CD4-positive, alpha-beta memory T cell (primary cell): ENCODE data around the gene GLB1L2. TPM values are rescaled to one million over a fixed set of nuclear protein-coding genes. Genes with fewer than 3 reads are reported as not detected.
A peak's percentile ranks its signal among the peaks of the same experiment; 100 is the strongest.

Source experiments
- CTCF ChIA-PET: fragments of 350-600 bp; sonication (Branson Sonifier 250); formaldehyde crosslinking; loops from one replicate; lab custom pipeline; 2021; ENCODE audit warnings: inconsistent platforms; ENCODE audit not compliant: partially characterized antibody; lab: Charles Lee
- POLR2A ChIA-PET: fragments of 350-600 bp; sonication (Branson Sonifier 250); formaldehyde crosslinking; loops from one replicate; lab custom pipeline; 2021; ENCODE audit not compliant: partially characterized antibody; lab: Charles Lee
- DNase-seq, 5 donors: peaks; one replicate each; pipeline versions ENCODE4 v3.0.0 to v3.0.0-alpha.2; 2020 to 2022; ENCODE audit warnings: mixed read lengths in 1 of 5
- H3K27ac ChIP-seq: one replicate; pipeline ENCODE4 v1.7.0; 2013; ENCODE audit warnings: low read depth, low read length
- H3K27me3 ChIP-seq: 2 replicates; pipeline ENCODE4 v1.7.0; 2013; ENCODE audit warnings: mild to moderate bottlenecking, low read length, moderate library complexity; ENCODE audit not compliant: insufficient read depth
- H3K36me3 ChIP-seq: 2 replicates; pipeline ENCODE4 v1.7.0; 2013; ENCODE audit warnings: mild to moderate bottlenecking, low read length, moderate library complexity; ENCODE audit not compliant: insufficient read depth
- H3K4me1 ChIP-seq: 2 replicates; pipeline ENCODE4 v1.7.0; 2013; ENCODE audit warnings: mild to moderate bottlenecking, low read length, moderate library complexity; ENCODE audit not compliant: insufficient read depth
- H3K4me3 ChIP-seq, 2 donors: one replicate each; pipeline ENCODE4 v1.7.0; 2013; ENCODE audit warnings: low read length in 2 of 2, mild to moderate bottlenecking in 1 of 2
- H3K9me3 ChIP-seq, 2 donors: one replicate each; pipeline ENCODE4 v1.7.0; 2013; ENCODE audit warnings: low read length in 2 of 2, control low read depth in 1 of 2; ENCODE audit not compliant: control insufficient read depth in 1 of 2
- H3K27ac Mint-ChIP-seq, 7 donors: one replicate each; pipeline ENCODE4 v1.8.0; 2020 to 2021; ENCODE audit warnings: mixed read lengths in 7 of 7, mild to moderate bottlenecking in 6 of 7, inconsistent platforms in 3 of 7, moderate library complexity in 3 of 7
- H3K27me3 Mint-ChIP-seq, 2 donors: one replicate each; pipeline ENCODE4 v1.8.0; 2020 to 2021; ENCODE audit warnings: mixed read lengths in 2 of 2
- H3K36me3 Mint-ChIP-seq, 2 donors: one replicate each; pipeline ENCODE4 v1.8.0; 2020 to 2021; ENCODE audit warnings: mixed read lengths in 2 of 2, inconsistent platforms in 1 of 2, mild to moderate bottlenecking in 1 of 2
- H3K4me1 Mint-ChIP-seq, 4 donors: one replicate each; pipeline ENCODE4 v1.8.0; 2020 to 2021; ENCODE audit warnings: mixed read lengths in 4 of 4, mild to moderate bottlenecking in 1 of 4
- H3K4me3 Mint-ChIP-seq, 8 donors: one replicate each; pipeline ENCODE4 v1.8.0; 2020 to 2021; ENCODE audit warnings: mixed read lengths in 8 of 8, mild to moderate bottlenecking in 7 of 8, moderate library complexity in 6 of 8, inconsistent platforms in 3 of 8
- H3K9me3 Mint-ChIP-seq, 8 donors: one replicate each; pipeline ENCODE4 v1.8.0; 2020 to 2021; ENCODE audit warnings: mixed read lengths in 8 of 8, mild to moderate bottlenecking in 5 of 8, inconsistent platforms in 3 of 8, moderate library complexity in 1 of 8
- intact Hi-C: fragments of 100-400 bp; cut with micrococcal nuclease; formaldehyde crosslinking; loops from one replicate; pipeline ENCODE4 v1.15.1; 2023
- polyA plus RNA-seq, 2 donors: library from polyadenylated mRNA; unstranded; fragments of 300-500 nt; fragmentation: Illumina TruSeq; gene quantifications; one replicate each; pipeline ENCODE4 v1.2.3, GENCODE V29; 2021
- total RNA-seq, 2 experiments: library from RNA; stranded (reverse); gene quantifications; one replicate each; pipeline ENCODE4 v1.2.3, GENCODE V29; 2021

Gene GLB1L2
- total and polyA plus RNA-seq, 4 experiments from 2014 or later, result 0.43 to 1.5 (median 0.99) TPM

GRCh38 chr11:134356656-134357544 lies 25.1 kb downstream of the GLB1L2 start:
- H3K9me3 ChIP-seq, result no peaks in the 10 kb centered on the region
- no peaks in the 10 kb centered on the region for H3K36me3 ChIP-seq
- ChIA-PET POLR2A (no interaction called here), CTCF (interaction anchor here (0.9 kb wide), 1 partner anchor 95 kb away, joined by 3 read pairs; no protein-coding TSS in a partner anchor)
- peaks cover 7% of the 10 kb centered on the region for H3K4me1 ChIP-seq
- intact Hi-C loops, result no loop called here
- H3K27ac ChIP-seq, result no peak overlapping the region
- no peak overlapping the region for H3K4me3 Mint-ChIP-seq
- peaks cover 0 to 4% (median 0%) of the 10 kb centered on the region in 8 donors for H3K9me3 Mint-ChIP-seq
- DNase-seq, result no peak
- H3K27ac Mint-ChIP-seq, result peak overlapping the region in 1 of 7 donors; percentile 42
- H3K27me3 ChIP-seq, result no peaks in the 10 kb centered on the region
- H3K27me3 Mint-ChIP-seq, result no peaks in the 10 kb centered on the region
- no peak overlapping the region for H3K4me3 ChIP-seq
- H3K4me1 Mint-ChIP-seq, result peaks cover 8 to 21% (median 10%) of the 10 kb centered on the region in 4 donors
- no peaks in the 10 kb centered on the region for H3K36me3 Mint-ChIP-seq

GRCh38 chr11:134357545-134357839 lies 25.7 kb downstream of the GLB1L2 start:
- Histone ChIP-seq H3K4me3 (no peak overlapping the region), H3K36me3 (no peaks in the 10 kb centered on the region), H3K27me3 (no peaks in the 10 kb centered on the region), H3K27ac (no peak overlapping the region), H3K4me1 (peaks cover 7% of the 10 kb centered on the region), H3K9me3 (no peaks in the 10 kb centered on the region)
- H3K4me3 Mint-ChIP-seq, result no peak overlapping the region
- ChIA-PET CTCF (no interaction called here), POLR2A (no interaction called here)
- intact Hi-C loops, result no loop called here
- no peaks in the 10 kb centered on the region for H3K36me3 Mint-ChIP-seq
- peaks cover 0 to 4% (median 0%) of the 10 kb centered on the region in 8 donors for H3K9me3 Mint-ChIP-seq
- H3K27ac Mint-ChIP-seq, result no peak overlapping the region
- peaks cover 10 to 24% (median 13%) of the 10 kb centered on the region in 4 donors for H3K4me1 Mint-ChIP-seq
- H3K27me3 Mint-ChIP-seq, result no peaks in the 10 kb centered on the region
- no peak for DNase-seq

- no peak for DNase-seq
- H3K4me1 Mint-ChIP-seq, result peaks cover 10 to 24% (median 13%) of the 10 kb centered on the region in 4 donors
- H3K4me3 ChIP-seq, result no peak overlapping the region
- H3K9me3 ChIP-seq, result no peaks in the 10 kb centered on the region
- H3K9me3 Mint-ChIP-seq, result peaks cover 0 to 4% (median 0%) of the 10 kb centered on the region in 8 donors
- no peak overlapping the region for H3K4me3 Mint-ChIP-seq
- no peaks in the 10 kb centered on the region for H3K27me3 Mint-ChIP-seq
- H3K27ac Mint-ChIP-seq, result no peak overlapping the region
- no peaks in the 10 kb centered on the region for H3K27me3 ChIP-seq
- H3K36me3 ChIP-seq, result no peaks in the 10 kb centered on the region
- intact Hi-C loops, result no loop called here
- H3K4me1 ChIP-seq, result peaks cover 7% of the 10 kb centered on the region
- no peak overlapping the region for H3K27ac ChIP-seq
- H3K36me3 Mint-ChIP-seq, result no peaks in the 10 kb centered on the region
- CTCF ChIA-PET, result no interaction called here
- POLR2A ChIA-PET, result no interaction called here
Observed at GRCh38 chr11:134358165-134358855, 26.5 kb downstream of the GLB1L2 start.

- H3K4me3 Mint-ChIP-seq, result peak overlapping the region in 1 of 8 donors; percentile 20
- Histone ChIP-seq H3K27ac (no peak overlapping the region), H3K9me3 (no peaks in the 10 kb centered on the region), H3K27me3 (no peaks in the 10 kb centered on the region), H3K4me3 (no peak overlapping the region), H3K4me1 (peaks cover 7% of the 10 kb centered on the region), H3K36me3 (no peaks in the 10 kb centered on the region)
- POLR2A ChIA-PET, result no interaction called here
- H3K36me3 Mint-ChIP-seq, result no peaks in the 10 kb centered on the region
- H3K27ac Mint-ChIP-seq, result peak overlapping the region in 1 of 7 donors; percentile 41
- intact Hi-C loops, result no loop called here
- H3K9me3 Mint-ChIP-seq, result peaks cover 0 to 2% (median 0%) of the 10 kb centered on the region in 8 donors
- H3K27me3 Mint-ChIP-seq, result no peaks in the 10 kb centered on the region
- H3K4me1 Mint-ChIP-seq, result peaks cover 10 to 24% (median 13%) of the 10 kb centered on the region in 4 donors
- DNase-seq, result no peak
- CTCF ChIA-PET, result interaction anchor here (1.0 to 1.3 kb wide), 2 partner anchors 10 to 93 kb away, joined by 3 read pairs; no protein-coding TSS in a partner anchor
Observed at GRCh38 chr11:134358856-134359490, 27.2 kb downstream of the GLB1L2 start.

GRCh38 chr11:134359646-134360045 lies 27.9 kb downstream of the GLB1L2 start:
- Histone ChIP-seq H3K27me3 (no peaks in the 10 kb centered on the region), H3K27ac (no peak overlapping the region), H3K36me3 (no peaks in the 10 kb centered on the region), H3K9me3 (no peaks in the 10 kb centered on the region), H3K4me1 (peaks cover 7% of the 10 kb centered on the region), H3K4me3 (no peak overlapping the region)
- intact Hi-C loops, result no loop called here
- ChIA-PET POLR2A (no interaction called here), CTCF (interaction anchor here (1.0 to 1.3 kb wide), 2 partner anchors 11 to 94 kb away, joined by 3 read pairs; no protein-coding TSS in a partner anchor)
- H3K4me1 Mint-ChIP-seq, result peaks cover 10 to 24% (median 13%) of the 10 kb centered on the region in 4 donors
- H3K9me3 Mint-ChIP-seq, result peaks cover 0 to 2% (median 0%) of the 10 kb centered on the region in 8 donors
- H3K27me3 Mint-ChIP-seq, result no peaks in the 10 kb centered on the region
- H3K27ac Mint-ChIP-seq, result no peak overlapping the region
- DNase-seq, result no peak
- H3K36me3 Mint-ChIP-seq, result no peaks in the 10 kb centered on the region
- peak overlapping the region in 1 of 8 donors; percentile 66 for H3K4me3 Mint-ChIP-seq

GRCh38 chr11:134360050-134360835 lies 28.5 kb downstream of the GLB1L2 start:
- peak; percentile 55 to 73 (median 59) for DNase-seq
- no peaks in the 10 kb centered on the region for H3K27me3 ChIP-seq
- ChIA-PET POLR2A (no interaction called here), CTCF (interaction anchor here (1.0 to 1.3 kb wide), 2 partner anchors 12 to 95 kb away, joined by 3 read pairs; no protein-coding TSS in a partner anchor)
- H3K27ac ChIP-seq, result no peak overlapping the region
- intact Hi-C loops, result no loop called here
- H3K9me3 ChIP-seq, result no peaks in the 10 kb centered on the region
- Mint-ChIP-seq H3K4me1 (peaks cover 10 to 24% (median 13%) of the 10 kb centered on the region in 4 donors), H3K27me3 (no peaks in the 10 kb centered on the region), H3K4me3 (peak overlapping the region in 6 of 8 donors; percentile 17 to 69 (median 52)), H3K27ac (peak overlapping the region in 1 of 7 donors; percentile 85), H3K9me3 (no peaks in the 10 kb centered on the region), H3K36me3 (no peaks in the 10 kb centered on the region)
- H3K4me1 ChIP-seq, result peaks cover 7% of the 10 kb centered on the region
- no peak overlapping the region for H3K4me3 ChIP-seq
- no peaks in the 10 kb centered on the region for H3K36me3 ChIP-seq
